K562 (cell line): ENCODE results near the gene TRIP10. TPM values are rescaled to one million over a fixed set of nuclear protein-coding genes. Genes with fewer than 3 reads are reported as not detected.

ENCODE experiments used
- FOSL1 ChIP-seq: fragments of 200-800 bp; sonication (Bioruptor generic); conservative IDR thresholded peaks from 2 replicates; pipeline ENCODE4 v1.6.1; 2016; ENCODE audit warnings: missing genetic modification characterization, missing compliant biosample characterization
- HNRNPLL ChIP-seq: fragments of 200-400 bp; formaldehyde crosslinking; IDR thresholded peaks from 2 replicates; pipeline ENCODE4 v1.6.1; 2017; ENCODE audit warnings: low read length, low read depth, mild to moderate bottlenecking; ENCODE audit not compliant: poor library complexity, severe bottlenecking
- NEUROD1 ChIP-seq: fragments of 150-350 bp; IDR thresholded peaks from 2 replicates; pipeline ENCODE4 v1.6.1; 2014; ENCODE audit warnings: borderline replicate concordance, low read length, low read depth; ENCODE audit not compliant: partially characterized antibody
- SMARCA4 ChIP-seq: fragments of 450-650 bp; IDR thresholded peaks from 2 replicates; pipeline ENCODE4 v1.6.1; 2016
- SRSF9 ChIP-seq: fragments of 200-400 bp; formaldehyde crosslinking; IDR thresholded peaks from 2 replicates; pipeline ENCODE4 v1.6.1; 2017; ENCODE audit warnings: low read depth, low read length, borderline replicate concordance
- polyA plus RNA-seq, 8 experiments: library from polyadenylated mRNA; depleted of rRNA in 4 of 8; stranded (reverse) in 5 of 8; unstranded in 3 of 8; fragments of >200 nt; fragmentation: Nextera tagmentation in 2 of 8; fragmentation: Illumina TruSeq in 1 of 8; extraction: Ambion mirVana in 2 of 8; extraction: Trizol in 1 of 8; gene quantifications; 2 replicates each; pipeline versions ENCODE4 v1.2.1 to v1.2.3, GENCODE V29; 2011 to 2014; ENCODE audit warnings: inconsistent platforms in 1 of 8, missing spikeins in 1 of 8
- total RNA-seq, 7 experiments: library from RNA; depleted of rRNA in 6 of 7; stranded (reverse); fragments of >200 nt in 6 of 7; fragmentation: Illumina TruSeq in 2 of 7; extraction: Trizol in 2 of 7; gene quantifications; 2 replicates each; pipeline versions ENCODE4 v1.2.1 to v1.2.3, GENCODE V29; 2011 to 2021; ENCODE audit warnings: low replicate concordance in 1 of 7
- TF ChIP-seq, protein P1 (sequence below): fragments of 200-600 bp; sonication (generic); IDR thresholded peaks from one replicate; pipeline ENCODE4 v1.6.1; 2012; ENCODE audit warnings: mild to moderate bottlenecking, low read depth, low read length, inconsistent platforms
- TF ChIP-seq, protein P2 (sequence below): fragments of 250-450 bp; sonication (Bioruptor Pico); IDR thresholded peaks from 2 replicates; pipeline ENCODE4 v1.5.0; 2022; ENCODE audit warnings: mild to moderate bottlenecking
- TF ChIP-seq, protein P3 (sequence below): sonication (generic); formaldehyde crosslinking; IDR thresholded peaks from 2 replicates; pipeline ENCODE4 v1.8.1; 2023; ENCODE audit warnings: mild to moderate bottlenecking, missing genetic modification reagents

TRIP10 gene
- total and polyA plus RNA-seq, 9 of the 15 experiments (the other 6 are each of a cell fraction or from before 2014, with no cell fraction given) = 1.2 to 66.8 (median 36.1) TPM

DNA sequence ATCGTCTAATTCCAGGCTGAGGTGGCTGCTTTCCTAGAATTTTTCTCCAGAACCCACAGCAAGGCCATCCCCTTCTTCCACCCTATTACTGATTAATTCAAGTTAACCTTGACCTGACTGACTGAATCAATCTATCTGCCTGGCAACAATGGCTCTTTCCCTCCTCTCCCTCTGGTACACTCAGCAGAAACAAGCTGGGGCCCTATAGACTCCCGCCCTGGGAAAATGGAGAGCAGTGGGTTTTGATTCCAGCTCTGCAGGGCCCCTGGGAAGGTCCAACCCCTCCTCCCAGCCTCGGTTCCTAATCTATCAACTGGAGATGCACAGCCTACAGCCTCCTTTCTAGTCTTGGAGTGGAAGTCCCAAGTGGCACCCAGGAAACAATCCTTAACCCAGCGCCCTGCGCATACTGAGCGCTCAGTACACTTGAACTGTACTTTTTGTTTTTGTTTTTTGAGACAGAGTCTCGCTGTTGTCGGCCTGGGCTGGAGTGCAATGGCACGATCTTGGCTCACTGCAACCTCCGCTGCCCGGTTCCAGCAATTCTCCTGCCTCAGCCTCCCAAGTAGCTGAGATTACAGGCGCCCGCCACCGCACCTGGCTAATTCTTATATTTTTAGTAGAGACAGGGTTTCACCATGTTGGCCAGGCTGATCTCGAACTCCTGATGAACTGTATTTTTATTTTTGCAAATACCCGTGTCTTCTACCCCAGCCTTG is 13.8 kb upstream of the TRIP10 start (continued):
- TF ChIP-seq, protein P1, sequence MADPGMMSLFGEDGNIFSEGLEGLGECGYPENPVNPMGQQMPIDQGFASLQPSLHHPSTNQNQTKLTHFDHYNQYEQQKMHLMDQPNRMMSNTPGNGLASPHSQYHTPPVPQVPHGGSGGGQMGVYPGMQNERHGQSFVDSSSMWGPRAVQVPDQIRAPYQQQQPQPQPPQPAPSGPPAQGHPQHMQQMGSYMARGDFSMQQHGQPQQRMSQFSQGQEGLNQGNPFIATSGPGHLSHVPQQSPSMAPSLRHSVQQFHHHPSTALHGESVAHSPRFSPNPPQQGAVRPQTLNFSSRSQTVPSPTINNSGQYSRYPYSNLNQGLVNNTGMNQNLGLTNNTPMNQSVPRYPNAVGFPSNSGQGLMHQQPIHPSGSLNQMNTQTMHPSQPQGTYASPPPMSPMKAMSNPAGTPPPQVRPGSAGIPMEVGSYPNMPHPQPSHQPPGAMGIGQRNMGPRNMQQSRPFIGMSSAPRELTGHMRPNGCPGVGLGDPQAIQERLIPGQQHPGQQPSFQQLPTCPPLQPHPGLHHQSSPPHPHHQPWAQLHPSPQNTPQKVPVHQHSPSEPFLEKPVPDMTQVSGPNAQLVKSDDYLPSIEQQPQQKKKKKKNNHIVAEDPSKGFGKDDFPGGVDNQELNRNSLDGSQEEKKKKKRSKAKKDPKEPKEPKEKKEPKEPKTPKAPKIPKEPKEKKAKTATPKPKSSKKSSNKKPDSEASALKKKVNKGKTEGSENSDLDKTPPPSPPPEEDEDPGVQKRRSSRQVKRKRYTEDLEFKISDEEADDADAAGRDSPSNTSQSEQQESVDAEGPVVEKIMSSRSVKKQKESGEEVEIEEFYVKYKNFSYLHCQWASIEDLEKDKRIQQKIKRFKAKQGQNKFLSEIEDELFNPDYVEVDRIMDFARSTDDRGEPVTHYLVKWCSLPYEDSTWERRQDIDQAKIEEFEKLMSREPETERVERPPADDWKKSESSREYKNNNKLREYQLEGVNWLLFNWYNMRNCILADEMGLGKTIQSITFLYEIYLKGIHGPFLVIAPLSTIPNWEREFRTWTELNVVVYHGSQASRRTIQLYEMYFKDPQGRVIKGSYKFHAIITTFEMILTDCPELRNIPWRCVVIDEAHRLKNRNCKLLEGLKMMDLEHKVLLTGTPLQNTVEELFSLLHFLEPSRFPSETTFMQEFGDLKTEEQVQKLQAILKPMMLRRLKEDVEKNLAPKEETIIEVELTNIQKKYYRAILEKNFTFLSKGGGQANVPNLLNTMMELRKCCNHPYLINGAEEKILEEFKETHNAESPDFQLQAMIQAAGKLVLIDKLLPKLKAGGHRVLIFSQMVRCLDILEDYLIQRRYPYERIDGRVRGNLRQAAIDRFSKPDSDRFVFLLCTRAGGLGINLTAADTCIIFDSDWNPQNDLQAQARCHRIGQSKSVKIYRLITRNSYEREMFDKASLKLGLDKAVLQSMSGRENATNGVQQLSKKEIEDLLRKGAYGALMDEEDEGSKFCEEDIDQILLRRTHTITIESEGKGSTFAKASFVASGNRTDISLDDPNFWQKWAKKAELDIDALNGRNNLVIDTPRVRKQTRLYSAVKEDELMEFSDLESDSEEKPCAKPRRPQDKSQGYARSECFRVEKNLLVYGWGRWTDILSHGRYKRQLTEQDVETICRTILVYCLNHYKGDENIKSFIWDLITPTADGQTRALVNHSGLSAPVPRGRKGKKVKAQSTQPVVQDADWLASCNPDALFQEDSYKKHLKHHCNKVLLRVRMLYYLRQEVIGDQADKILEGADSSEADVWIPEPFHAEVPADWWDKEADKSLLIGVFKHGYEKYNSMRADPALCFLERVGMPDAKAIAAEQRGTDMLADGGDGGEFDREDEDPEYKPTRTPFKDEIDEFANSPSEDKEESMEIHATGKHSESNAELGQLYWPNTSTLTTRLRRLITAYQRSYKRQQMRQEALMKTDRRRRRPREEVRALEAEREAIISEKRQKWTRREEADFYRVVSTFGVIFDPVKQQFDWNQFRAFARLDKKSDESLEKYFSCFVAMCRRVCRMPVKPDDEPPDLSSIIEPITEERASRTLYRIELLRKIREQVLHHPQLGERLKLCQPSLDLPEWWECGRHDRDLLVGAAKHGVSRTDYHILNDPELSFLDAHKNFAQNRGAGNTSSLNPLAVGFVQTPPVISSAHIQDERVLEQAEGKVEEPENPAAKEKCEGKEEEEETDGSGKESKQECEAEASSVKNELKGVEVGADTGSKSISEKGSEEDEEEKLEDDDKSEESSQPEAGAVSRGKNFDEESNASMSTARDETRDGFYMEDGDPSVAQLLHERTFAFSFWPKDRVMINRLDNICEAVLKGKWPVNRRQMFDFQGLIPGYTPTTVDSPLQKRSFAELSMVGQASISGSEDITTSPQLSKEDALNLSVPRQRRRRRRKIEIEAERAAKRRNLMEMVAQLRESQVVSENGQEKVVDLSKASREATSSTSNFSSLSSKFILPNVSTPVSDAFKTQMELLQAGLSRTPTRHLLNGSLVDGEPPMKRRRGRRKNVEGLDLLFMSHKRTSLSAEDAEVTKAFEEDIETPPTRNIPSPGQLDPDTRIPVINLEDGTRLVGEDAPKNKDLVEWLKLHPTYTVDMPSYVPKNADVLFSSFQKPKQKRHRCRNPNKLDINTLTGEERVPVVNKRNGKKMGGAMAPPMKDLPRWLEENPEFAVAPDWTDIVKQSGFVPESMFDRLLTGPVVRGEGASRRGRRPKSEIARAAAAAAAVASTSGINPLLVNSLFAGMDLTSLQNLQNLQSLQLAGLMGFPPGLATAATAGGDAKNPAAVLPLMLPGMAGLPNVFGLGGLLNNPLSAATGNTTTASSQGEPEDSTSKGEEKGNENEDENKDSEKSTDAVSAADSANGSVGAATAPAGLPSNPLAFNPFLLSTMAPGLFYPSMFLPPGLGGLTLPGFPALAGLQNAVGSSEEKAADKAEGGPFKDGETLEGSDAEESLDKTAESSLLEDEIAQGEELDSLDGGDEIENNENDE = no peak
- no peak for TF ChIP-seq HNRNPLL
- TF ChIP-seq, protein P2, sequence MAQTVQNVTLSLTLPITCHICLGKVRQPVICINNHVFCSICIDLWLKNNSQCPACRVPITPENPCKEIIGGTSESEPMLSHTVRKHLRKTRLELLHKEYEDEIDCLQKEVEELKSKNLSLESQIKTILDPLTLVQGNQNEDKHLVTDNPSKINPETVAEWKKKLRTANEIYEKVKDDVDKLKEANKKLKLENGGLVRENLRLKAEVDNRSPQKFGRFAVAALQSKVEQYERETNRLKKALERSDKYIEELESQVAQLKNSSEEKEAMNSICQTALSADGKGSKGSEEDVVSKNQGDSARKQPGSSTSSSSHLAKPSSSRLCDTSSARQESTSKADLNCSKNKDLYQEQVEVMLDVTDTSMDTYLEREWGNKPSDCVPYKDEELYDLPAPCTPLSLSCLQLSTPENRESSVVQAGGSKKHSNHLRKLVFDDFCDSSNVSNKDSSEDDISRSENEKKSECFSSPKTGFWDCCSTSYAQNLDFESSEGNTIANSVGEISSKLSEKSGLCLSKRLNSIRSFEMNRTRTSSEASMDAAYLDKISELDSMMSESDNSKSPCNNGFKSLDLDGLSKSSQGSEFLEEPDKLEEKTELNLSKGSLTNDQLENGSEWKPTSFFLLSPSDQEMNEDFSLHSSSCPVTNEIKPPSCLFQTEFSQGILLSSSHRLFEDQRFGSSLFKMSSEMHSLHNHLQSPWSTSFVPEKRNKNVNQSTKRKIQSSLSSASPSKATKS = no peak
- TF ChIP-seq SRSF9 = no peak
- no peak for TF ChIP-seq FOSL1 (tag)
- TF ChIP-seq NEUROD1 = no peak
- no peak for TF ChIP-seq SMARCA4
- TF ChIP-seq, protein P3, sequence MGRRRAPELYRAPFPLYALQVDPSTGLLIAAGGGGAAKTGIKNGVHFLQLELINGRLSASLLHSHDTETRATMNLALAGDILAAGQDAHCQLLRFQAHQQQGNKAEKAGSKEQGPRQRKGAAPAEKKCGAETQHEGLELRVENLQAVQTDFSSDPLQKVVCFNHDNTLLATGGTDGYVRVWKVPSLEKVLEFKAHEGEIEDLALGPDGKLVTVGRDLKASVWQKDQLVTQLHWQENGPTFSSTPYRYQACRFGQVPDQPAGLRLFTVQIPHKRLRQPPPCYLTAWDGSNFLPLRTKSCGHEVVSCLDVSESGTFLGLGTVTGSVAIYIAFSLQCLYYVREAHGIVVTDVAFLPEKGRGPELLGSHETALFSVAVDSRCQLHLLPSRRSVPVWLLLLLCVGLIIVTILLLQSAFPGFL (CRISPR knock-in tag) = no peak
